H9 (cell line): Measurements from ENCODE around the gene BRD3OS. TPM values are rescaled to one million over a fixed set of nuclear protein-coding genes. Genes with fewer than 3 reads are reported as not detected.

Experiments
- DNase-seq: peaks from one replicate; pipeline ENCODE4 v3.0.0-alpha.2; 2017
- H2AFZ ChIP-seq: one replicate; pipeline ENCODE4 v1.6.1; 2013; ENCODE audit warnings: mild to moderate bottlenecking, low read length, control low read depth, moderate library complexity
- H2AK5ac ChIP-seq: 2 replicates; pipeline ENCODE4 v1.6.1; 2013; ENCODE audit warnings: low read length, control low read depth, mixed read lengths; ENCODE audit not compliant: insufficient read length
- H2BK120ac ChIP-seq: one replicate; pipeline ENCODE4 v1.6.1; 2013; ENCODE audit warnings: low read depth, mild to moderate bottlenecking, low read length, control low read depth, inconsistent platforms; ENCODE audit not compliant: poor library complexity, severe bottlenecking
- H2BK12ac ChIP-seq: 2 replicates; pipeline ENCODE4 v1.6.1; 2013; ENCODE audit warnings: low read length, control low read depth, mixed read lengths, low read depth; ENCODE audit not compliant: insufficient read length
- H2BK15ac ChIP-seq: 2 replicates; pipeline ENCODE4 v1.6.1; 2013; ENCODE audit warnings: low read depth, low read length, control low read depth
- H2BK20ac ChIP-seq: one replicate; pipeline ENCODE4 v1.6.1; 2013; ENCODE audit warnings: low read depth, mild to moderate bottlenecking, low read length, control low read depth, inconsistent platforms; ENCODE audit not compliant: poor library complexity, severe bottlenecking
- H2BK5ac ChIP-seq: 2 replicates; pipeline ENCODE4 v1.6.1; 2013; ENCODE audit warnings: low read length, control low read depth, mixed read lengths; ENCODE audit not compliant: insufficient read length
- H3K14ac ChIP-seq: 2 replicates; pipeline ENCODE4 v1.6.1; 2013; ENCODE audit warnings: low read length, control low read depth; ENCODE audit not compliant: insufficient read depth
- H3K18ac ChIP-seq: 2 replicates; pipeline ENCODE4 v1.6.1; 2013; ENCODE audit warnings: low read depth, mild to moderate bottlenecking, mixed read lengths, low read length, control low read depth; ENCODE audit not compliant: insufficient read length
- H3K23ac ChIP-seq: 2 replicates; pipeline ENCODE4 v1.6.1; 2013; ENCODE audit warnings: low read length, control low read depth, mixed read lengths, low read depth; ENCODE audit not compliant: insufficient read length
- H3K23me2 ChIP-seq: 2 replicates; pipeline ENCODE4 v1.6.1; 2013; ENCODE audit warnings: low read depth, mild to moderate bottlenecking, mixed read lengths, low read length, control low read depth; ENCODE audit not compliant: insufficient read length, poor library complexity, severe bottlenecking
- H3K27ac ChIP-seq: 2 replicates; pipeline ENCODE4 v1.5.1; 2013; ENCODE audit warnings: low read length, control low read depth, mixed read lengths, low read depth; ENCODE audit not compliant: insufficient read length
- H3K27me3 ChIP-seq: 2 replicates; pipeline ENCODE4 v1.6.1; 2013; ENCODE audit warnings: low read length, control low read depth, inconsistent platforms; ENCODE audit not compliant: insufficient read depth
- H3K4ac ChIP-seq: 2 replicates; pipeline ENCODE4 v1.6.1; 2013; ENCODE audit warnings: low read depth, mild to moderate bottlenecking, control low read depth, inconsistent platforms, low read length, moderate library complexity
- H3K4me1 ChIP-seq: 2 replicates; pipeline ENCODE4 v1.6.1; 2013; ENCODE audit warnings: low read length, control low read depth, inconsistent platforms; ENCODE audit not compliant: insufficient read depth
- H3K4me2 ChIP-seq: 2 replicates; pipeline ENCODE4 v1.6.1; 2013; ENCODE audit warnings: low read length, control low read depth, mixed read lengths; ENCODE audit not compliant: insufficient read length, insufficient read depth
- H3K56ac ChIP-seq: 2 replicates; pipeline ENCODE4 v1.6.1; 2013; ENCODE audit warnings: low read depth, mild to moderate bottlenecking, mixed read lengths, low read length, control low read depth; ENCODE audit not compliant: insufficient read length
- H3K79me1 ChIP-seq: 2 replicates; pipeline ENCODE4 v1.6.1; 2013; ENCODE audit warnings: low read depth, mild to moderate bottlenecking, moderate library complexity, low read length, control low read depth, inconsistent platforms; ENCODE audit not compliant: insufficient read depth, poor library complexity, severe bottlenecking
- H3K79me2 ChIP-seq: 2 replicates; pipeline ENCODE4 v1.6.1; 2013; ENCODE audit warnings: low read length, control low read depth, inconsistent platforms; ENCODE audit not compliant: insufficient read depth
- H3K9ac ChIP-seq: 2 replicates; pipeline ENCODE4 v1.6.1; 2013; ENCODE audit warnings: low read length, control low read depth, mixed read lengths; ENCODE audit not compliant: insufficient read length; ENCODE audit errors: extremely low read depth
- H3K9me3 ChIP-seq: one replicate; pipeline ENCODE4 v1.6.1; 2013; ENCODE audit warnings: low read depth, low read length, inconsistent platforms; ENCODE audit not compliant: control insufficient read depth
- H3T11ph ChIP-seq: one replicate; pipeline ENCODE4 v1.6.1; 2013; ENCODE audit warnings: mild to moderate bottlenecking, low read length, control low read depth, inconsistent platforms
- H4K20me1 ChIP-seq: one replicate; pipeline ENCODE4 v1.6.1; 2013; ENCODE audit not compliant: control insufficient read depth, insufficient read length, insufficient read depth
- H4K5ac ChIP-seq: 2 replicates; pipeline ENCODE4 v1.6.1; 2013; ENCODE audit warnings: low read depth, mild to moderate bottlenecking, mixed read lengths, low read length, control low read depth; ENCODE audit not compliant: insufficient read length
- H4K8ac ChIP-seq: replicated peaks from 2 replicates; pipeline ENCODE4 v1.6.1; 2013; ENCODE audit warnings: low read length, control low read depth, mixed read lengths, low read depth; ENCODE audit not compliant: insufficient read length
- H4K91ac ChIP-seq: 2 replicates; pipeline ENCODE4 v1.6.1; 2013; ENCODE audit warnings: low read depth, mild to moderate bottlenecking, moderate library complexity, mixed read lengths, low read length, control low read depth; ENCODE audit not compliant: insufficient read length
- H3K27ac Mint-ChIP-seq, 3 experiments: 2 replicates in 2 of 3; 3 replicates in 1 of 3; pipeline ENCODE4 v1.8.0; 2020 to 2021; ENCODE audit warnings: mixed read lengths in 3 of 3, mild to moderate bottlenecking in 1 of 3, moderate library complexity in 1 of 3
- H3K27me3 Mint-ChIP-seq: 2 replicates; pipeline ENCODE4 v1.8.0; 2021; ENCODE audit warnings: low read depth, mild to moderate bottlenecking, moderate library complexity, mixed read lengths
- H3K36me3 Mint-ChIP-seq, 3 experiments: 2 replicates in 2 of 3; 3 replicates in 1 of 3; pipeline ENCODE4 v1.8.0; 2020 to 2021; ENCODE audit warnings: low read depth in 3 of 3, mixed read lengths in 3 of 3; ENCODE audit not compliant: insufficient read depth in 1 of 3
- H3K4me1 Mint-ChIP-seq, 2 experiments: 2 replicates each; pipeline ENCODE4 v1.8.0; 2020; ENCODE audit warnings: mixed read lengths in 2 of 2
- H3K4me3 Mint-ChIP-seq, 2 experiments: 2 replicates in 1 of 2; 3 replicates in 1 of 2; pipeline ENCODE4 v1.8.0; 2020 to 2021; ENCODE audit warnings: mild to moderate bottlenecking in 2 of 2, mixed read lengths in 2 of 2, moderate library complexity in 1 of 2
- H3K9me3 Mint-ChIP-seq, 2 experiments: 2 replicates in 1 of 2; 3 replicates in 1 of 2; pipeline ENCODE4 v1.8.0; 2020; ENCODE audit warnings: mild to moderate bottlenecking in 2 of 2, mixed read lengths in 2 of 2, moderate library complexity in 1 of 2
- CTCF ChIP-seq: fragments of 200-600 bp; sonication (generic); conservative IDR thresholded peaks from 3 replicates; pipeline ENCODE4 v1.8.0; 2021; ENCODE audit warnings: antibody characterized with exemption, mild to moderate bottlenecking
- WGBS: extraction: QIAGEN DNeasy Blood & Tissue Kit; methylation state at CpG from one replicate; pipeline ENCODE4 v1.1.7; 2013; ENCODE audit warnings: missing lambda C conversion rate, low lambda C conversion rate, mixed read lengths; ENCODE audit not compliant: insufficient read length; ENCODE audit errors: extremely low coverage; 5-methylcytosine and 5-hydroxymethylcytosine counted together
- total RNA-seq: library from RNA; stranded (reverse); gene quantifications from 2 replicates; pipeline ENCODE4 v1.2.1, GENCODE V29; 2021

The BRD3OS gene
- total RNA-seq, 1 experiment from 2014 or later, result 16.4 TPM

GRCh38 chr9:134025606-134026541, 593 bp downstream of the BRD3OS start:
- Histone ChIP-seq H3K4ac (no peak overlapping the region), H3K4me1 (no peaks in the 10 kb centered on the region), H3K23ac (no peak overlapping the region), H3K79me2 (no peaks in the 10 kb centered on the region), H3K9me3 (no peaks in the 10 kb centered on the region), H3K56ac (no peak overlapping the region), H3K23me2 (peaks cover 5% of the 10 kb centered on the region), H4K8ac (no peak overlapping the region), H3K79me1 (no peaks in the 10 kb centered on the region), H3K27ac (no peak overlapping the region), H2BK12ac (no peak overlapping the region), H2BK5ac (no peak overlapping the region), H2AFZ (no peak overlapping the region), H3K9ac (no peak overlapping the region), H2AK5ac (no peak overlapping the region), H3K14ac (no peak overlapping the region), H4K20me1 (no peaks in the 10 kb centered on the region), H2BK20ac (no peak overlapping the region), H4K5ac (no peak overlapping the region), H2BK120ac (no peak overlapping the region), H3T11ph (no peak overlapping the region), H4K91ac (no peak overlapping the region), H3K18ac (no peak overlapping the region), H3K27me3 (no peaks in the 10 kb centered on the region), H2BK15ac (no peak overlapping the region), H3K4me2 (peak overlapping the region; percentile 73)
- H3K4me3 Mint-ChIP-seq, result peak overlapping the region; percentile 77 to 82
- H3K9me3 Mint-ChIP-seq, result no peaks in the 10 kb centered on the region
- H3K4me1 Mint-ChIP-seq, result peaks cover 11 to 17% of the 10 kb centered on the region in 2 experiments
- H3K36me3 Mint-ChIP-seq, result peaks cover 0 to 14% (median 14%) of the 10 kb centered on the region in 3 experiments; a peak in 5 of 7 replicates
- peaks cover 2% of the 10 kb centered on the region for H3K27me3 Mint-ChIP-seq
- DNase-seq, result peak; percentile 77
- peak; percentile 57 for TF ChIP-seq CTCF
- H3K27ac Mint-ChIP-seq, result no peak overlapping the region; a peak in 1 of 7 replicates
- no CpG with 5 or more reads among the region's 66 CpGs for WGBS
